H1 (cell line): ENCODE data around the gene SPAG4. TPM values are rescaled to one million over a fixed set of nuclear protein-coding genes. Genes with fewer than 3 reads are reported as not detected.

Source experiments
- CTCF ChIA-PET: fragments of 300-600 bp; sonication (Branson Sonifier 250); formaldehyde crosslinking; loops from one replicate; lab custom pipeline; 2021; ENCODE audit not compliant: partially characterized antibody; lab: Charles Lee
- POLR2A ChIA-PET: fragments of 300-600 bp; sonication (Branson Sonifier 250); formaldehyde crosslinking; loops from one replicate; lab custom pipeline; 2021; ENCODE audit warnings: inconsistent platforms; ENCODE audit not compliant: partially characterized antibody; lab: Charles Lee
- DNase-seq, 2 experiments: peaks; one replicate each; pipeline versions ENCODE4 v3.0.0 to v3.0.0-alpha.2; 2010 to 2022; ENCODE audit warnings: low spot score in 2 of 2, low read depth in 1 of 2, mixed read lengths in 1 of 2
- FAIRE-seq: peaks from 2 replicates; lab custom pipeline; 2011; peaks lifted over from hg19 to GRCh38; lab: Jason Lieb, UNC
- H2AFZ ChIP-seq: 2 replicates; pipeline ENCODE4 v1.8.1; 2012; ENCODE audit warnings: low read length, inconsistent platforms
- H2AK5ac ChIP-seq: 2 replicates; pipeline ENCODE4 v1.6.1; 2013; ENCODE audit warnings: low read depth, low read length
- H2BK120ac ChIP-seq: replicated peaks from 2 replicates; pipeline ENCODE3; 2013; ENCODE audit warnings: low read depth, low read length, inconsistent platforms
- H2BK12ac ChIP-seq: 2 replicates; pipeline ENCODE4 v1.6.1; 2013; ENCODE audit warnings: low read depth, low read length
- H2BK15ac ChIP-seq: 2 replicates; pipeline ENCODE4 v1.6.1; 2013; ENCODE audit warnings: low read length
- H2BK20ac ChIP-seq: 2 replicates; pipeline ENCODE4 v1.6.1; 2013; ENCODE audit warnings: low read length
- H2BK5ac ChIP-seq: 2 replicates; pipeline ENCODE4 v1.6.1; 2013; ENCODE audit warnings: low read depth, low read length
- H3K14ac ChIP-seq: 2 replicates; pipeline ENCODE4 v1.6.1; 2013; ENCODE audit warnings: inconsistent platforms; ENCODE audit not compliant: insufficient read length
- H3K18ac ChIP-seq: 2 replicates; pipeline ENCODE4 v1.6.1; 2013; ENCODE audit warnings: low read length; ENCODE audit errors: extremely low read depth
- H3K23ac ChIP-seq: 2 replicates; pipeline ENCODE4 v1.6.1; 2013; ENCODE audit warnings: inconsistent platforms; ENCODE audit not compliant: insufficient read length
- H3K23me2 ChIP-seq: 2 replicates; pipeline ENCODE4 v1.6.1; 2013; ENCODE audit warnings: low read depth, low read length
- H3K27ac ChIP-seq: 2 replicates; pipeline ENCODE4 v1.6.1; 2011; ENCODE audit warnings: low read depth, low read length, inconsistent platforms
- H3K27me3 ChIP-seq, 4 experiments: replicated peaks in 1 of 4; 1 replicate in 1 of 4; 2 replicates in 3 of 4; pipeline versions ENCODE4 v1.6.1 to v1.8.1; 2011 to 2013; ENCODE audit warnings: low read length in 3 of 4, mild to moderate bottlenecking in 3 of 4, inconsistent platforms in 2 of 4, mixed read lengths in 2 of 4, moderate library complexity in 1 of 4; ENCODE audit not compliant: control insufficient read depth in 3 of 4, insufficient read depth in 3 of 4; ENCODE audit errors: extremely low read depth in 1 of 4
- H3K36me3 ChIP-seq, 4 experiments: 2 replicates each; pipeline versions ENCODE4 v1.6.1 to v1.8.1; 2011 to 2013; ENCODE audit warnings: mild to moderate bottlenecking in 4 of 4, low read length in 3 of 4, moderate library complexity in 2 of 4, control low read depth in 1 of 4, inconsistent platforms in 1 of 4; ENCODE audit not compliant: insufficient read depth in 4 of 4, control insufficient read depth in 2 of 4
- H3K4ac ChIP-seq: replicated peaks from 2 replicates; pipeline ENCODE3; 2013; ENCODE audit warnings: low read length, low read depth, mixed read lengths, inconsistent platforms; ENCODE audit not compliant: insufficient read length
- H3K4me1 ChIP-seq, 4 experiments: replicated peaks in 1 of 4; 1 replicate in 1 of 4; 2 replicates in 3 of 4; pipeline versions ENCODE4 v1.6.1 to v1.8.1; 2011 to 2013; ENCODE audit warnings: low read length in 3 of 4, inconsistent platforms in 2 of 4, mixed read lengths in 1 of 4; ENCODE audit not compliant: insufficient read depth in 4 of 4, control insufficient read depth in 3 of 4
- H3K4me2 ChIP-seq, 2 experiments: 2 replicates each; pipeline versions ENCODE4 v1.6.1 to v1.8.1; 2011 to 2013; ENCODE audit warnings: low read depth in 2 of 2, low read length in 2 of 2, control low read depth in 1 of 2, inconsistent platforms in 1 of 2, mild to moderate bottlenecking in 1 of 2; ENCODE audit not compliant: insufficient read depth in 1 of 2
- H3K4me3 ChIP-seq, 4 experiments: fragments of 200-600, 300-600 bp in 1 of 4; sonication (generic), shearing (Covaris generic), sonication (Bioruptor Twin) in 1 of 4; 2 replicates each; pipeline versions ENCODE4 v1.5.1 to v1.8.1; 2011 to 2016; ENCODE audit warnings: low read length in 4 of 4, low read depth in 3 of 4, control low read depth in 2 of 4, inconsistent platforms in 2 of 4, mild to moderate bottlenecking in 2 of 4, mixed read lengths in 1 of 4, moderate library complexity in 1 of 4; ENCODE audit not compliant: insufficient read depth in 2 of 4; ENCODE audit errors: extremely low read depth in 1 of 4
- H3K56ac ChIP-seq: replicated peaks from 2 replicates; pipeline ENCODE3; 2013; ENCODE audit warnings: low read depth, mild to moderate bottlenecking, mixed read lengths, low read length, inconsistent platforms; ENCODE audit not compliant: insufficient read length
- H3K79me1 ChIP-seq: 2 replicates; pipeline ENCODE4 v1.6.1; 2013; ENCODE audit warnings: low read depth, low read length, control low read depth
- H3K79me2 ChIP-seq, 2 experiments: 2 replicates each; pipeline versions ENCODE4 v1.6.1 to v1.8.1; 2012 to 2013; ENCODE audit warnings: low read length in 2 of 2, mild to moderate bottlenecking in 2 of 2, inconsistent platforms in 1 of 2; ENCODE audit not compliant: insufficient read depth in 2 of 2, control insufficient read depth in 1 of 2
- H3K9ac ChIP-seq, 4 experiments: replicated peaks in 1 of 4; 1 replicate in 1 of 4; 2 replicates in 3 of 4; pipeline versions ENCODE4 v1.6.1 to v1.8.1; 2011 to 2013; ENCODE audit warnings: low read depth in 3 of 4, low read length in 3 of 4, control low read depth in 2 of 4, mild to moderate bottlenecking in 2 of 4, moderate library complexity in 2 of 4, inconsistent platforms in 1 of 4; ENCODE audit errors: extremely low read depth in 1 of 4
- H3K9me3 ChIP-seq, 2 experiments: 2 replicates each; pipeline versions ENCODE4 v1.6.1 to v1.8.1; 2012 to 2013; ENCODE audit warnings: mild to moderate bottlenecking in 2 of 2, moderate library complexity in 2 of 2, control low read depth in 1 of 2, inconsistent platforms in 1 of 2, low read depth in 1 of 2, low read length in 1 of 2, mixed read lengths in 1 of 2; ENCODE audit not compliant: insufficient read depth in 2 of 2
- H4K20me1 ChIP-seq, 2 experiments: replicated peaks in 1 of 2; 2 replicates each; pipeline versions ENCODE3 to v1.8.1; 2011 to 2013; ENCODE audit warnings: inconsistent platforms in 2 of 2, low read length in 2 of 2, mild to moderate bottlenecking in 1 of 2; ENCODE audit not compliant: insufficient read depth in 2 of 2, control insufficient read depth in 1 of 2
- H4K5ac ChIP-seq: 2 replicates; pipeline ENCODE4 v1.6.1; 2013; ENCODE audit warnings: low read length, low read depth, mixed read lengths, inconsistent platforms; ENCODE audit not compliant: insufficient read length
- H4K8ac ChIP-seq: 2 replicates; pipeline ENCODE4 v1.8.0; 2013; ENCODE audit warnings: mild to moderate bottlenecking, moderate library complexity, low read length, inconsistent platforms; ENCODE audit not compliant: insufficient read depth; ENCODE audit errors: extremely low read depth
- H4K91ac ChIP-seq: replicated peaks from 2 replicates; pipeline ENCODE3; 2013; ENCODE audit warnings: low read length, mixed read lengths, inconsistent platforms; ENCODE audit not compliant: insufficient read length
- BACH1 ChIP-seq: IDR thresholded peaks from 2 replicates; pipeline ENCODE4 v1.6.1; 2012; ENCODE audit warnings: low read length, improper control_type of control experiment
- CTCF ChIP-seq, 3 experiments: IDR thresholded peaks; 1 replicate in 2 of 3; 2 replicates in 1 of 3; pipeline versions ENCODE4 v1.5.1 to v1.6.1; 2011; ENCODE audit warnings: low read length in 3 of 3, mild to moderate bottlenecking in 3 of 3, inconsistent platforms in 2 of 3, low read depth in 1 of 3, moderate library complexity in 1 of 3; ENCODE audit not compliant: insufficient read depth in 1 of 3; ENCODE audit errors: control extremely low read depth in 1 of 3
- E2F6 ChIP-seq: IDR thresholded peaks from 2 replicates; pipeline ENCODE4 v1.6.1; 2012; ENCODE audit warnings: inconsistent platforms
- EGR1 ChIP-seq: IDR thresholded peaks from 2 replicates; pipeline ENCODE4 v1.6.1; 2011; ENCODE audit warnings: low read depth, low read length, borderline replicate concordance
- RBBP5 ChIP-seq: IDR thresholded peaks from 2 replicates; pipeline ENCODE4 v1.7.1; 2012; ENCODE audit warnings: low read depth, mild to moderate bottlenecking, inconsistent platforms, low read length, moderate library complexity, borderline replicate concordance
- RNF2 ChIP-seq: fragments of 200-900, 300-1000 bp; sonication (generic); IDR thresholded peaks from 2 replicates; pipeline ENCODE4 v1.7.1; 2016; ENCODE audit warnings: borderline replicate concordance, low read depth, mild to moderate bottlenecking, antibody characterized with exemption, low read length; ENCODE audit not compliant: poor library complexity, severe bottlenecking; ENCODE audit errors: missing control alignments
- SAP30 ChIP-seq: fragments of 300-600 bp; sonication (generic); IDR thresholded peaks from 2 replicates; pipeline ENCODE4 v1.7.1; 2012; ENCODE audit warnings: low read length, moderate library complexity, mild to moderate bottlenecking, inconsistent platforms; ENCODE audit not compliant: insufficient read depth, insufficient replicate concordance
- SIRT6 ChIP-seq: IDR thresholded peaks from one replicate; pipeline ENCODE4 v1.7.1; 2012; ENCODE audit warnings: low read length, inconsistent platforms
- SIX5 ChIP-seq: IDR thresholded peaks from 2 replicates; pipeline ENCODE4 v1.6.1; 2011; ENCODE audit warnings: mild to moderate bottlenecking, low read depth, low read length
- SP2 ChIP-seq: IDR thresholded peaks from 2 replicates; pipeline ENCODE4 v1.6.1; 2012; ENCODE audit warnings: mild to moderate bottlenecking, low read length, inconsistent platforms
- WGBS, 2 experiments: shearing (Covaris generic) in 1 of 2; methylation state at CpG; one replicate each; pipeline versions ENCODE4 v1.1.6 to v1.1.7; 2013 to 2015; ENCODE audit warnings: low lambda C conversion rate in 2 of 2, mixed read lengths in 2 of 2, inconsistent platforms in 1 of 2, low coverage in 1 of 2, missing lambda C conversion rate in 1 of 2; ENCODE audit not compliant: insufficient replicate concordance in 2 of 2, insufficient coverage in 1 of 2, insufficient read length in 1 of 2; ENCODE audit errors: extremely low coverage in 1 of 2, missing lambda C conversion rate in 1 of 2; 5-methylcytosine and 5-hydroxymethylcytosine counted together
- polyA plus RNA-seq, 7 experiments: library from polyadenylated mRNA; depleted of rRNA in 3 of 7; stranded (reverse) in 5 of 7; unstranded in 2 of 7; fragments of >200 nt in 5 of 7; fragments of 200-250 nt in 2 of 7; gene quantifications; 1 replicate in 5 of 7; 2 replicates in 1 of 7; 4 replicates in 1 of 7; pipeline versions ENCODE4 v1.2.1 to v1.2.3, GENCODE V29; 2011 to 2013; ENCODE audit warnings: missing spikeins in 2 of 7, mixed read lengths in 2 of 7
- total RNA-seq: library from RNA; stranded (reverse); fragmentation: NEBNext Ultra II Directional; extraction: Animal tissue kit (Norgen Biotek cat#: 25700); gene quantifications from 2 replicates; pipeline ENCODE4 v1.2.1, GENCODE V29; 2021

Gene SPAG4
- total and polyA plus RNA-seq, 2 of the 8 experiments (the other 6 are each of a cell fraction or from before 2014, with no cell fraction given), result 2.4 to 6.0 TPM

DNA sequence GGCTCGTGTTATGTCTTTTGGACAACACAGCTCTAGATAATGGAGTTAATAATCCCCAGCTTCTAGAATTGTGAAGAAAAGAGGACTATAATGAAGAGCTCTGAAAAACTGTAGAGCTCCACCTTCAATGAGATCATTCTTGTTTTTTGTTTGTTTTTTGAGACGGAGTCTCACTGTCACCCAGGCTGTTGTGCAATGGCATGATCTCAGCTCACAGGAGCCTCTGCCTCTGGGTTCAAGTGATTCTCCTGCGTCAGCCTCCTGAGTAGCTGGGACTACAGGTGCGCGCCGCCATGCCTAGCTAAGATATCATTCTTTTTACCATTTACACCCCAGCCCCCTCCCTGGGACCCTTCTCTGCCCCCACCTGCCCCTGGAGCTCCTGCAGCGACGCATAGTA is 37.2 kb upstream of the SPAG4 start:
- H3K4ac ChIP-seq, result no peak overlapping the region
- no peaks in the 10 kb centered on the region for H3K79me1 ChIP-seq
- no peaks in the 10 kb centered on the region for H3K79me2 ChIP-seq
- no peak overlapping the region for H3K18ac ChIP-seq
- no peak overlapping the region for H3K14ac ChIP-seq
- FAIRE-seq (no peak), DNase-seq (no peak)
- H4K8ac ChIP-seq, result no peak overlapping the region
- H2BK12ac ChIP-seq, result no peak overlapping the region
- no peak overlapping the region for H3K4me2 ChIP-seq
- no peaks in the 10 kb centered on the region for H3K36me3 ChIP-seq
- H4K20me1 ChIP-seq, result no peaks in the 10 kb centered on the region
- H2AFZ ChIP-seq, result no peak overlapping the region
- H3K4me3 ChIP-seq, result no peak overlapping the region
- 84% methylated on average over 6 of the region's 8 CpGs; no CpG with 5 or more reads in 1 of the 2 experiments for WGBS, 2 experiments
- H2BK20ac ChIP-seq, result no peak overlapping the region
- no peaks in the 10 kb centered on the region for H3K23me2 ChIP-seq
- H2BK120ac ChIP-seq, result no peak overlapping the region
- no peak overlapping the region for H3K56ac ChIP-seq
- TF ChIP-seq SAP30 (no peak), E2F6 (no peak), EGR1 (no peak), SP2 (no peak), CTCF (IDR thresholded peaks at IDR 0.05; ENCODE audit: control extremely low read depth in 1 of 3, insufficient read depth in 1 of 3, low read depth in 1 of 3, low read length in 3 of 3) (no peak), SIRT6 (no peak), RNF2 (no peak), RBBP5 (no peak), BACH1 (no peak), SIX5 (no peak)
- CTCF ChIA-PET, result interaction anchor here (1.0 to 1.7 kb wide), 4 partner anchors 10 to 412 kb away, joined by 3 to 6 read pairs (median 4); no protein-coding TSS in a partner anchor
- no peaks in the 10 kb centered on the region for H3K9me3 ChIP-seq
- H4K5ac ChIP-seq, result no peak overlapping the region
- H3K4me1 ChIP-seq, result no peaks in the 10 kb centered on the region
- H2AK5ac ChIP-seq, result no peak overlapping the region
- no peak overlapping the region for H2BK15ac ChIP-seq
- POLR2A ChIA-PET, result interaction anchor here (0.9 to 1.7 kb wide), 2 partner anchors 18 to 123 kb away, joined by 3 to 4 read pairs; partner anchors contain the start of gene CEP250
- no peak overlapping the region for H3K9ac ChIP-seq
- H2BK5ac ChIP-seq, result no peak overlapping the region
- H3K27ac ChIP-seq, result no peak overlapping the region
- no peak overlapping the region for H3K23ac ChIP-seq
- no peak overlapping the region for H4K91ac ChIP-seq
- no peaks in the 10 kb centered on the region for H3K27me3 ChIP-seq
